ENCODE data around the gene KLF7. TPM values are rescaled to one million over a fixed set of nuclear protein-coding genes. Genes with fewer than 3 reads are reported as not detected.

The KLF7 gene
- total and polyA plus RNA-seq, 2 donors (not counting 3 experiments of a cell fraction or from before 2014, with no cell fraction given) = 32.8 to 42.9 TPM

GRCh38 chr2:207214446-207214845 is 48.7 kb upstream of the KLF7 start:
- BruUV-seq (replicated peaks) = no TSS peak
- no peak overlapping the region for H2AFZ ChIP-seq (ENCODE audit: low read depth, low read length)

More at GRCh38 chr2:207214446-207214845, 48.7 kb upstream of the KLF7 start:
- H3K4me3 ChIP-seq (replicated peaks in 1 of 3; ENCODE audit: insufficient read depth in 1 of 3, low read depth in 1 of 3, low read length in 3 of 3) = no peak overlapping the region
- no peak overlapping the region for H3K9ac ChIP-seq (replicated peaks; ENCODE audit: extremely low read depth, insufficient read depth, low read length)
- no peak for DNase-seq (ENCODE audit: low read depth, low spot score)
- intact Hi-C loops (cut with micrococcal nuclease) = no loop called here
- H3K27me3 ChIP-seq (ENCODE audit: control insufficient read depth in 2 of 2, insufficient read depth in 2 of 2, low read length in 2 of 2) = no peaks in the 10 kb centered on the region
- ChIA-PET POLR2A (interaction anchor here (0.6 kb wide), 1 partner anchor 9 kb away, joined by 3 read pairs; no protein-coding TSS in a partner anchor), CTCF (interaction anchor here (1.4 kb wide), 1 partner anchor 258 kb away, joined by 3 read pairs; no protein-coding TSS in a partner anchor)
- H3K9me1 ChIP-seq (replicated peaks; ENCODE audit: control insufficient read depth, extremely low read depth, insufficient read depth, low read length) = no peaks in the 10 kb centered on the region
- no peaks in the 10 kb centered on the region for H3K36me3 ChIP-seq (ENCODE audit: control insufficient read depth in 2 of 2, extremely low read depth in 1 of 2, insufficient read depth in 2 of 2, low read length in 2 of 2)
- dilution Hi-C loops (cut with MboI; ENCODE audit: extremely low pct_ligation_motif_present, low sequenced_read_pairs) = no loop called here
- no peaks in the 10 kb centered on the region for H3K4me1 ChIP-seq (ENCODE audit: control insufficient read depth, extremely low read depth, insufficient read depth, low read length)
- no peaks in the 10 kb centered on the region for H3K9me3 ChIP-seq (replicated peaks; ENCODE audit: control insufficient read depth, insufficient read depth, low read length)
- no peak overlapping the region for H3K4me2 ChIP-seq (ENCODE audit: insufficient read depth, low read length)
- no peaks in the 10 kb centered on the region for H4K20me1 ChIP-seq (replicated peaks; ENCODE audit: control insufficient read depth, extremely low read depth, insufficient read depth, low read length)
- TF ChIP-seq MAX (IDR thresholded peaks at IDR 0.05; ENCODE audit: insufficient read depth, insufficient read length) = no peak
- TF ChIP-seq MYC (IDR thresholded peaks at IDR 0.05; ENCODE audit: low read depth, low read length) = no peak
- no peak for TF ChIP-seq CTCF (IDR thresholded peaks at IDR 0.05; ENCODE audit: extremely low read depth in 1 of 2, insufficient read depth in 1 of 2, low read depth in 1 of 2, low read length in 2 of 2)
- no peak for TF ChIP-seq JUN (IDR thresholded peaks at IDR 0.05; ENCODE audit: borderline replicate concordance, insufficient read depth, insufficient read length, low read depth)
- no peak for TF ChIP-seq EZH2 (IDR thresholded peaks at IDR 0.05; ENCODE audit: borderline replicate concordance, low read depth, low read length, severe bottlenecking)
- no peak for TF ChIP-seq GATA2 (IDR thresholded peaks at IDR 0.05; ENCODE audit: insufficient read depth, insufficient read length, low read depth, low read length)
- TF ChIP-seq POLR2AphosphoS5 (IDR thresholded peaks at IDR 0.05; ENCODE audit: insufficient read depth, low read depth, low read length) = no peak
- no peak for TF ChIP-seq FOS (IDR thresholded peaks at IDR 0.05; ENCODE audit: borderline replicate concordance, insufficient read depth, low read length)
- no peak for TF ChIP-seq POLR2A (IDR thresholded peaks at IDR 0.05; ENCODE audit: low read depth, low read length)
- FAIRE-seq = no peak
- H3K27ac ChIP-seq (ENCODE audit: insufficient read depth, low read depth, low read length) = no peak overlapping the region
- no peaks in the 10 kb centered on the region for H3K79me2 ChIP-seq (ENCODE audit: control insufficient read depth, insufficient read depth, low read length)
